Measurements from ENCODE around the gene KRTCAP2. TPM values are rescaled to one million over a fixed set of nuclear protein-coding genes. Genes with fewer than 3 reads are reported as not detected.
"Not testable (repeated sequence)": the region's sequence is repeated elsewhere in the genome, so short reads cannot be mapped to it uniquely, and the experiment has no call there.

KRTCAP2 gene
- total RNA-seq, 4 donors from 2014 or later = 48.6 to 109 (median 97.6) TPM

DNA sequence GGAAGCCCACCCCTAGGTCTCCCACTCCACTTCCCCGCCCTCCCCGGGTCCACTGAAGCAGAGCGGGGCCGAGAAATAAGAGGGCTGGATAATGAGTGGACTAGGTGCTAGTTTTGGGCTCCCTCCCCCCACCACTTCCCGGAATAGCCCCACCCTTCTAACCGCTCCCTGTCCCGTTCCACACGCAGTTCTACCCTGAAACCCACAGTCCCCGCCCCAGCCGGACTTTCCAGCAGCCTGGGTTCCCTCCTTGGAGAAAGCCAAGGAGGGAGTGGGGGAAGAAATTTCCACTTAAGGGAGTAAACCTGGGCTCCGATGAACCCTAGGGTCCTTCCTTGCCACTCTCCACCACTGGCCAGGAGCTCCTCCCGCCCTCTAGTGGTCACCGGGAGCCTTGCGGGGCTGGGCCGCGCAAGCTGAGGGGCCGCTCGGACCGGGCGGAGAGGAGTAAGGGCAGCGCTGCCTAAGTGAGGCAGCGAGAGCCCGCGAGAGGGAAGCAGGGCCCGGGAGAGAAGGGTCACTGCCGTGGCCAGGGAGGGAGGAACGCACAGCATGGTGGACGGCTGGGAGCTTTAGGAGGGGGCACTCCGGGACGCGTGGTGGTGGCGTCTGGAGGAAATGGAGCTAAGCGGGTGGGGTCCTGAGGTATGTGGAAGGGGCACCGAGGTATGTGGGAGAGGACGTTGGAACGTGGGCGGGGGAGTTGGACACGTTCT is 20.3 kb upstream of the KRTCAP2 start:
- intact Hi-C loops (cut with DNase I; ENCODE audit: low total_unique reads) = no loop called here
- peak; percentile 82 to 97 for DNase-seq (ENCODE audit: low spot score in 2 of 2)
- WGBS, 2 donors = 1% methylated on average over 37 to 38 of the region's 38 CpGs
- peak overlapping the region; percentile 26 for H3K4me3 ChIP-seq (ENCODE audit: low read depth, poor library complexity, severe bottlenecking)
- TF ChIP-seq POLR2A (IDR thresholded peaks at IDR 0.05) (no peak), CTCF (IDR thresholded peaks at IDR 0.05) (peak in 1 of 3 donors; percentile 89)

DNA sequence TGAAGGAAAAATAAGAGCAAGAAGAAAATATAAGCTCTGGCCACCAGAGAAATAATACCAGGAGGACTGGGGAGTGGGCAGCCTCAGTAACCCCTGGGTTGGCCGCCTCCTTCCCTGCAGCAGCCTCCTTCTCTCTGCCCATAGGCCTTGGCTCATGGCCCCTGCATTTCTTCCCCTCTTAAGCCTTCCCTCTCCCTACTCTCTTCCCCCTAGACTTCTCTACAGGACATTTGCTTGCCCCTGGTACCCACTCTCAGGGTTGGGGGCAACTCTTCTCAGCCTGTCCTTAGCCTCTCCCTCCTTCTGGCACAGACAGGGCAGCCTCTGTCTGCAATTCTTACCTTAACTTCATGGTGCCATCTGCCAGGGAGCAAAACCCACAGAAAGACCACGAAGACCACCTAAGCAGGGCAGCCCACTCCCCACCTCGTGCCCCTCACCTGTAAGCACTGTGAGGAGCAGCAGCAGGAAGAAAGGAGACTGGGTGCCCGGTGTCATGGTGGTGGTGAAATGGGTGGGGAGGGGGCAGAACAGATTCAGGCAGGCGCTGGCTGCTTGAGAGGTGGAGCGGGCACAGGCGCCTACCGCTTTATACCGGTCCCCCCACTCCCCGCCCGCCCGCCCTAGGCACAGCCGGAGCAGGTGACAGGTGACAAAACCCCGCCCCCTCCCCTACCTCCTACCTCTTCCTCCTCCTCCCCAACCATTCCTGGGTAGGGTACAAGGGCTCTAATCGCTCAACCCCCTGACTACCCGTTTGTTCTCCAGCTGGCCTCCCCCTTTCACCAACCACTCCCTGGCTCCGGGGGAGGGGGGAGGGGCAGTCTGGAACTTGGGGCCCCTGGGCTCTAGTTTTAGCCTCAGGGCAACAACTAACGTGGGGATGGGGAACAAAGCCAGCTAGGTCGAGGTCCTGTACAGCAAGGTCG is 19.5 kb upstream of the KRTCAP2 start:
- peak in 1 of 2 donors; percentile 47 for DNase-seq (ENCODE audit: low spot score in 2 of 2)

DNA sequence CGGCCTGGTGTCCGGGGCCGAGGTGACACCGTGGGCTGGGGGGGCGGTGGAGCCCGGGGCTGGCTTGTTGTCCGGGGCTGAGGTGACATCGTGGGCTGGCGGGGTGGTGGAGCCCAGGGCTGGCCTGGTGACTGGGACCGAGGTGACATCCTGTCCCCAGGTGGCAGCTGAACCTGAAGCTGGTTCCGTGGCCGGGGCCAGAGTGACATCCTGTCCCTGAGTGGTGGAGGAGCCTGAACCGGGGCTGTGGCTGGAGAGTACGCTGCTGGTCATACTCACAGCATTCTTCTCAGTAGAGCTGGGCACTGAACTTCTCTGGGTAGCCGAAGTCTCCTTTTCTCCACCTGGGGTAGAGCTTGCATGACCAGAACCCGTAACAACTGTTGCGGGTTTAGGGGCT is 18.8 kb upstream of the KRTCAP2 start:
- no peak overlapping the region for H3K4me3 ChIP-seq (ENCODE audit: low read depth, poor library complexity, severe bottlenecking)
- no peak for TF ChIP-seq CTCF (IDR thresholded peaks at IDR 0.05)
- no peak for TF ChIP-seq POLR2A (IDR thresholded peaks at IDR 0.05)
- WGBS, 2 donors = 86 to 89% methylated on average over 16 to 17 of the region's 17 CpGs
- intact Hi-C loops (cut with DNase I; ENCODE audit: low total_unique reads) = no loop called here
- DNase-seq (ENCODE audit: low spot score in 2 of 2) = no peak

More for the DNA sequence above, 19.5 kb upstream of the KRTCAP2 start:
- no peak overlapping the region for H3K4me3 ChIP-seq (ENCODE audit: low read depth, poor library complexity, severe bottlenecking)
- intact Hi-C loops (cut with DNase I; ENCODE audit: low total_unique reads) = no loop called here
- TF ChIP-seq CTCF (IDR thresholded peaks at IDR 0.05) (no peak), POLR2A (IDR thresholded peaks at IDR 0.05) (no peak)
- WGBS, 2 donors = 25 to 34% methylated on average over 15 to 19 of the region's 20 CpGs

DNA sequence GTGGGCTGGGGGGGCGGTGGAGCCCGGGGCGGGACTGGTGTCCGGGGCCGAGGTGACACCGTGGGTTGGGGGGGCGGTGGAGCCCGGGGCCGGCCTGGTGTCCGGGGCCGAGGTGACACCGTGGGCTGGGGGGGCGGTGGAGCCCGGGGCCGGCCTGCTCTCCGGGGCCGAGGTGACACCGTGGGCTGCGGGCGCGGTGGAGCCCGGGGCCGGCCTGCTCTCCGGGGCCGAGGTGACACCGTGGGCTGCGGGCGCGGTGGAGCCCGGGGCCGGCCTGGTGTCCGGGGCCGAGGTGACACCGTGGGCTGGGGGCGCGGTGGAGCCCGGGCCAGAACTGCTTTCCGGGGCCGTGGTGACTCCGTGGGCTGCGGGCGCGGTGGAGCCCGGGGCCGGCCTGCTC is 16.8 kb upstream of the KRTCAP2 start:
- DNase-seq (ENCODE audit: low spot score in 2 of 2); H3K4me3 ChIP-seq (ENCODE audit: low read depth, poor library complexity, severe bottlenecking); intact Hi-C loops (cut with DNase I; ENCODE audit: low total_unique reads): not testable (repeated sequence)
- 90% methylated on average over 8 to 12 of the region's 45 CpGs for whole genome bisulfite sequencing, 2 donors

GRCh38 chr1:155188268-155188667 is 15.2 kb upstream of the KRTCAP2 start:
- H3K4me3 ChIP-seq (ENCODE audit: low read depth, poor library complexity, severe bottlenecking) = no peak overlapping the region
- no peak for DNase-seq (ENCODE audit: low spot score in 2 of 2)
- 80% methylated on average over 7 to 9 of the region's 14 CpGs for WGBS, 2 donors
- intact Hi-C loops (cut with DNase I; ENCODE audit: low total_unique reads) = no loop called here
- no peak for TF ChIP-seq POLR2A (IDR thresholded peaks at IDR 0.05)
- no peak for TF ChIP-seq CTCF (IDR thresholded peaks at IDR 0.05)

DNA sequence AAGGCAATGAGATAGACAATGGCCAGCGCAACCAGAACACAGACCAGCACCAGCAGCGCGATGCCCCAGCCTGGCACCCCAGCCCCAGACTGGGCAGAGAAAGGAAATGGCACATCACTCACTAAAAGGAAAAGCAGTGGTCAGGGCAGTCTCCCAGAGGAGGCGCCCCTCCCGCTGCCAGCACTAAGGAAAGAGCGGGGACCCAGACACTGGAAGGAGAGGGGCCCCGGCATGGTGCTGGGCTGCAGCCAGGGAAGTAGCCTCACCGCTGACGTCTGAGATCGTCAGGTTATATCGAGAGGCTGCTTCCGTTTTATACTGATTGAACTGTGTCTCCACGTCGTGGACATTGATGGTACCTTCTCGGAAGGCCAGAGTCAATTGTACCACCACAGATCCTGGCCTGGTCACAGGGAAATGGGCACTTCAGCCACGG is 14.4 kb upstream of the KRTCAP2 start:
- intact Hi-C loops (cut with DNase I; ENCODE audit: low total_unique reads) = no loop called here
- no peak overlapping the region for H3K4me3 ChIP-seq (ENCODE audit: low read depth, poor library complexity, severe bottlenecking)
- TF ChIP-seq CTCF (IDR thresholded peaks at IDR 0.05) (no peak), POLR2A (IDR thresholded peaks at IDR 0.05) (no peak)
- 77 to 88% methylated on average over 13 to 15 of the region's 16 CpGs for WGBS, 2 donors
- DNase-seq (ENCODE audit: low spot score in 2 of 2) = no peak

All from lower leg skin (tissue), 4 donors.